IMR-90 (cell line): ENCODE data around the gene RORB. TPM values are rescaled to one million over a fixed set of nuclear protein-coding genes. Genes with fewer than 3 reads are reported as not detected.

Experiments
- ATAC-seq: fragments of 200-7000 bp; cut with Tn5 transposase; 2 replicates; pipeline ENCODE4 v1.9.1; 2020; ENCODE audit warnings: low read depth, mild to moderate bottlenecking, moderate library complexity
- Bru-seq: library from RNA; stranded (reverse); fragments of 400-500 nt; gene quantifications from one replicate; lab custom pipeline; 2021; lab: Mats Ljungman, UMichigan
- BruChase-seq, 2 experiments: library from RNA; stranded (reverse); fragments of 400-500 nt; gene quantifications; one replicate each; lab custom pipeline; 2021; lab: Mats Ljungman, UMichigan
- BruUV-seq: library from RNA; stranded (reverse); fragments of 400-500 nt; replicated peaks from 2 replicates; lab custom pipeline; 2021; lab: Mats Ljungman, UMichigan
- CTCF ChIA-PET: fragments of 300-600 bp; formaldehyde crosslinking; extraction: SDS; loops from one replicate; lab custom pipeline; 2021; ENCODE audit warnings: antibody characterized with exemption; lab: Yijun Ruan, JAX
- POLR2A ChIA-PET: fragments of 300-600 bp; sonication (Branson Sonifier 250); formaldehyde crosslinking; loops from one replicate; lab custom pipeline; 2022; ENCODE audit warnings: antibody characterized with exemption; ENCODE audit not compliant: unreplicated experiment; lab: Charles Lee
- DNase-seq: peaks from one replicate; pipeline ENCODE4 v3.0.0; 2013
- H2AFZ ChIP-seq: replicated peaks from 2 replicates; pipeline ENCODE3; 2013; ENCODE audit warnings: low read length, mild to moderate bottlenecking; ENCODE audit not compliant: poor library complexity
- H2AK5ac ChIP-seq: 2 replicates; pipeline ENCODE4 v1.6.1; 2013; ENCODE audit warnings: low read depth, low read length, inconsistent platforms
- H2AK9ac ChIP-seq: replicated peaks from 2 replicates; pipeline ENCODE3; 2013; ENCODE audit warnings: mild to moderate bottlenecking, low read depth, low read length, moderate library complexity; ENCODE audit not compliant: poor library complexity
- H2BK120ac ChIP-seq: 2 replicates; pipeline ENCODE4 v1.6.1; 2013; ENCODE audit warnings: low read depth, low read length, inconsistent platforms
- H2BK15ac ChIP-seq: 3 replicates; pipeline ENCODE4 v1.6.1; 2013; ENCODE audit warnings: low read depth, low read length, inconsistent platforms
- H2BK20ac ChIP-seq: 2 replicates; pipeline ENCODE4 v1.6.1; 2013; ENCODE audit warnings: low read depth, mild to moderate bottlenecking, inconsistent platforms, low read length, moderate library complexity
- H2BK5ac ChIP-seq: 2 replicates; pipeline ENCODE4 v1.6.1; 2013; ENCODE audit warnings: mild to moderate bottlenecking, low read depth, low read length, inconsistent platforms; ENCODE audit not compliant: poor library complexity, severe bottlenecking
- H3K14ac ChIP-seq: replicated peaks from 2 replicates; pipeline ENCODE4 v1.6.1; 2013; ENCODE audit warnings: low read depth, low read length, inconsistent platforms
- H3K18ac ChIP-seq: 2 replicates; pipeline ENCODE4 v1.6.1; 2013; ENCODE audit warnings: low read depth, low read length, control low read depth
- H3K23ac ChIP-seq: 2 replicates; pipeline ENCODE4 v1.6.1; 2013; ENCODE audit warnings: low read depth, low read length, inconsistent platforms
- H3K27ac ChIP-seq: 2 replicates; pipeline ENCODE4 v1.5.1; 2013; ENCODE audit warnings: mild to moderate bottlenecking, control low read depth, low read length; ENCODE audit not compliant: insufficient read depth
- H3K27me3 ChIP-seq: 2 replicates; pipeline ENCODE4 v1.6.1; 2013; ENCODE audit warnings: low read length; ENCODE audit not compliant: control insufficient read depth, insufficient read depth
- H3K36me3 ChIP-seq: 2 replicates; pipeline ENCODE4 v1.6.1; 2013; ENCODE audit warnings: low read length, mixed read lengths; ENCODE audit not compliant: control insufficient read depth, insufficient read depth
- H3K4ac ChIP-seq: 2 replicates; pipeline ENCODE4 v1.6.1; 2013; ENCODE audit warnings: low read depth, low read length, inconsistent platforms
- H3K4me1 ChIP-seq: 2 replicates; pipeline ENCODE4 v1.6.1; 2013; ENCODE audit warnings: low read length, mixed read lengths; ENCODE audit not compliant: control insufficient read depth, insufficient read depth
- H3K4me2 ChIP-seq: 2 replicates; pipeline ENCODE4 v1.6.1; 2013; ENCODE audit warnings: low read depth, mild to moderate bottlenecking, control low read depth, low read length, moderate library complexity
- H3K4me3 ChIP-seq: 2 replicates; pipeline ENCODE4 v1.5.1; 2013; ENCODE audit warnings: low read depth, mild to moderate bottlenecking, control low read depth, low read length, moderate library complexity; ENCODE audit not compliant: insufficient read depth
- H3K56ac ChIP-seq: 2 replicates; pipeline ENCODE4 v1.6.1; 2013; ENCODE audit warnings: low read length, inconsistent platforms; ENCODE audit not compliant: insufficient read depth; ENCODE audit errors: extremely low read depth
- H3K79me1 ChIP-seq, 2 experiments: 2 replicates each; pipeline ENCODE4 v1.6.1; 2013; ENCODE audit warnings: low read length in 2 of 2, inconsistent platforms in 1 of 2, low read depth in 1 of 2
- H3K9ac ChIP-seq: 2 replicates; pipeline ENCODE4 v1.6.1; 2013; ENCODE audit warnings: low read depth, low read length, control low read depth
- H3K9me1 ChIP-seq: 2 replicates; pipeline ENCODE4 v1.6.1; 2013; ENCODE audit warnings: low read length, inconsistent platforms; ENCODE audit not compliant: insufficient read depth
- H3K9me3 ChIP-seq: 2 replicates; pipeline ENCODE4 v1.6.1; 2013; ENCODE audit warnings: low read length; ENCODE audit not compliant: control insufficient read depth, insufficient read depth
- H4K20me1 ChIP-seq: 2 replicates; pipeline ENCODE4 v1.6.1; 2013; ENCODE audit warnings: low read length, inconsistent platforms; ENCODE audit not compliant: insufficient read depth
- H4K5ac ChIP-seq: 2 replicates; pipeline ENCODE4 v1.6.1; 2013; ENCODE audit warnings: mild to moderate bottlenecking, low read depth, low read length, control low read depth
- H4K8ac ChIP-seq, 2 experiments: 2 replicates each; pipeline ENCODE4 v1.6.1; 2013; ENCODE audit warnings: low read depth in 2 of 2, low read length in 2 of 2, control low read depth in 1 of 2, inconsistent platforms in 1 of 2
- H4K91ac ChIP-seq: 2 replicates; pipeline ENCODE4 v1.6.1; 2013; ENCODE audit warnings: low read depth, low read length, inconsistent platforms; ENCODE audit not compliant: insufficient read depth
- BHLHE40 ChIP-seq: fragments of 150-350 bp; IDR thresholded peaks from 2 replicates; pipeline ENCODE4 v1.6.1; 2016; ENCODE audit warnings: mild to moderate bottlenecking, low read depth, low read length
- CEBPB ChIP-seq: IDR thresholded peaks from 2 replicates; pipeline ENCODE4 v1.6.1; 2012; ENCODE audit warnings: low read depth, low read length, improper control_type of control experiment
- CHD1 ChIP-seq: IDR thresholded peaks from 2 replicates; pipeline ENCODE4 v1.6.1; 2012; ENCODE audit warnings: low read depth, low read length, improper control_type of control experiment
- MAFK ChIP-seq: IDR thresholded peaks from 2 replicates; pipeline ENCODE4 v1.6.1; 2012; ENCODE audit warnings: low read depth, low read length, improper control_type of control experiment
- MXI1 ChIP-seq: IDR thresholded peaks from 2 replicates; pipeline ENCODE4 v1.6.1; 2012; ENCODE audit warnings: low read depth, mild to moderate bottlenecking, low read length, moderate library complexity, borderline replicate concordance
- NFE2L2 ChIP-seq: fragments of 150-350 bp; IDR thresholded peaks from 2 replicates; pipeline ENCODE4 v1.6.1; 2016; ENCODE audit warnings: low read depth, mild to moderate bottlenecking, low read length
- RAD21 ChIP-seq: IDR thresholded peaks from 2 replicates; pipeline ENCODE4 v1.6.1; 2012; ENCODE audit warnings: low read length, improper control_type of control experiment
- RCOR1 ChIP-seq: IDR thresholded peaks from 2 replicates; pipeline ENCODE4 v1.6.1; 2012; ENCODE audit warnings: mild to moderate bottlenecking, low read length, improper control_type of control experiment; ENCODE audit not compliant: insufficient replicate concordance
- RFX5 ChIP-seq: IDR thresholded peaks from 2 replicates; pipeline ENCODE4 v1.8.0; 2012; ENCODE audit warnings: low read depth, mild to moderate bottlenecking, low read length, moderate library complexity
- WGBS, 2 experiments: methylation state at CpG; one replicate each; pipeline versions ENCODE4 v1.1.5 to v1.1.7; 2013; ENCODE audit warnings: missing lambda C conversion rate in 2 of 2; ENCODE audit not compliant: insufficient read length in 1 of 2; ENCODE audit errors: extremely low coverage in 2 of 2; 5-methylcytosine and 5-hydroxymethylcytosine counted together
- dilution Hi-C: fragments of 300-500 bp; cut with HindIII; formaldehyde crosslinking; loops from one replicate; pipeline ENCODE4 v1.14.3; 2018; ENCODE audit warnings: low sequenced_read_pairs; ENCODE audit not compliant: unreplicated experiment
- in situ Hi-C: fragments of 300-500 bp; cut with MboI; formaldehyde crosslinking; loops from 3 replicates; pipeline ENCODE4 v1.14.3; 2019; ENCODE audit warnings: low sequenced_read_pairs, inconsistent platforms, mixed read lengths
- intact Hi-C: fragments of 100-400 bp; cut with micrococcal nuclease; formaldehyde crosslinking; loops from 2 replicates; pipeline ENCODE4 v1.10.0; 2022
- long read RNA-seq: library from polyadenylated mRNA; unstranded; transcript quantifications from one replicate; pipeline ENCODE4 v2.0.0, GENCODE V29; 2021; ENCODE audit not compliant: unreplicated experiment
- polyA plus RNA-seq, 3 experiments: library from polyadenylated mRNA; depleted of rRNA; stranded (reverse); fragments of >200 nt; gene quantifications; 2 replicates each; pipeline ENCODE4 v1.2.3, GENCODE V29; 2012; ENCODE audit warnings: low replicate concordance in 1 of 3
- total RNA-seq: library from RNA; depleted of rRNA; stranded (reverse); fragments of >200 nt; gene quantifications from 2 replicates; pipeline ENCODE4 v1.2.3, GENCODE V29; 2012; rRNA removed
- TF ChIP-seq, protein P1 (sequence below): fragments of 150-350 bp; IDR thresholded peaks from 2 replicates; pipeline ENCODE4 v1.6.1; 2017; ENCODE audit warnings: mild to moderate bottlenecking, antibody characterized with exemption, low read length, low read depth
- TF ChIP-seq, protein P2 (sequence below): conservative IDR thresholded peaks from 2 replicates; pipeline ENCODE4 v1.5.1; 2012; ENCODE audit warnings: mild to moderate bottlenecking, low read depth, low read length, improper control_type of control experiment
- TF ChIP-seq, protein P3 (sequence below): fragments of 150-350 bp; IDR thresholded peaks from 2 replicates; pipeline ENCODE4 v1.6.1; 2016; ENCODE audit warnings: low read depth, mild to moderate bottlenecking, low read length, moderate library complexity, borderline replicate concordance

RORB gene
- total RNA-seq (under 0.01 TPM in 1 of 2 replicates, not detected in the other), polyA plus RNA-seq (2012; rRNA removed) (not detected in 2 replicates), Bru-seq, nascent RNA (percentile 4 among the genes with signal in this experiment), BruChase-seq, experiment 1, labeled RNA remaining after a 6-hour chase (percentile 2 among the genes with signal in this experiment), BruChase-seq, experiment 2, labeled RNA remaining after a 2-hour chase (percentile 4 among the genes with signal in this experiment)
- polyA plus RNA-seq (2012; cell fraction: cytosol; rRNA removed), result 0.01 TPM in 1 of 2 replicates, not detected in the other
- not detected in 2 replicates for polyA plus RNA-seq (2012; cell fraction: nucleus; rRNA removed; ENCODE audit: low replicate concordance)
- long read RNA-seq, result 0 reads

DNA sequence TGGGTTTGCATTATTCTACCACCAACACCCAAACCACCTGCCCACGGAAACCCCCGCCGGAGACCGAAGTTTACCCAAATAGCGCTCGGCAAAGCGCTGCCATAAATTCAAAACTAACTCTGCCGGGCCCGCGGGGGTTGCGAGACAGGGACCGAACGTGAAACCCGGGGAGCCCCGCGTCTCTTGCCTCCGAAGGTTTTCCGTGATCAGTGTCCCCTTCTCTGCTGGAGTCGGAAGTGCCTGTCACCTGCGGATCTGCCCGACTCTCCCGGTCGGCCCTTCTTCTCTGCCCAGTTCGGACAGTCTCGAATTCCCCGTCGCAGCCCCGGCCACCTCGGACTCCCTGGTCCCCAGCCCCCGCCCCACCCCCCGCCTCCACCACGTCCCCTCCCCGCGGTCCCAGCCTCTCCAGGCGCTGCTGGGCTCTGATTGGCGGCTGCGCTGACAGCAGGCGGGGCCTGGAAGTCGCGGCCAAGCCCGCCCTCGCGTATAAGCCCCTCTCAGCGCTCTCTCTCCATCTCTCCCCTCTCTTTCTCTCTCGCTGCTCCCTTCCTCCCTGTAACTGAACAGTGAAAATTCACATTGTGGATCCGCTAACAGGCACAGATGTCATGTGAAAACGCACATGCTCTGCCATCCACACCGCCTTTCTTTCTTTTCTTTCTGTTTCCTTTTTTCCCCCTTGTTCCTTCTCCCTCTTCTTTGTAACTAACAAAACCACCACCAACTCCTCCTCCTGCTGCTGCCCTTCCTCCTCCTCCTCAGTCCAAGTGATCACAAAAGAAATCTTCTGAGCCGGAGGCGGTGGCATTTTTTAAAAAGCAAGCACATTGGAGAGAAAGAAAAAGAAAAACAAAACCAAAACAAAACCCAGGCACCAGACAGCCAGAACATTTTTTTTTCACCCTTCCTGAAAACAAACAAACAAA is at the start of gene RORB:
Gene RORB (plus strand): TSS at position 517 of the 929 bp plus-strand sequence. CDS start 642 bp downstream, outside the sequence.
- ChIA-PET CTCF (no interaction called here), POLR2A (no interaction called here)
- Histone ChIP-seq H3K4me2 (peak within 1 kb of the TSS; percentile 79), H3K4me3 (peak within 1 kb of the TSS; percentile 52), H3K18ac (no peak within 1 kb of the TSS), H3K56ac (no peak within 1 kb of the TSS), H3K79me1 (no peaks in the 10 kb centered on the region), H2BK120ac (no peak within 1 kb of the TSS), H3K4me1 (no peaks in the 10 kb centered on the region), H2AK9ac (no peak within 1 kb of the TSS), H3K36me3 (no peaks in the 10 kb centered on the region), H3K9ac (peak within 1 kb of the TSS; percentile 51), H3K9me3 (no peaks in the 10 kb centered on the region), H3K27me3 (peaks cover 34% of the 10 kb centered on the region), H2AFZ (peak within 1 kb of the TSS; percentile 88), H3K4ac (no peak within 1 kb of the TSS), H2BK15ac (no peak within 1 kb of the TSS), H4K20me1 (no peaks in the 10 kb centered on the region), H2AK5ac (no peak within 1 kb of the TSS), H4K8ac (no peak within 1 kb of the TSS), H3K9me1 (no peaks in the 10 kb centered on the region), H3K14ac (no peak within 1 kb of the TSS), H4K91ac (no peak within 1 kb of the TSS), H4K5ac (no peak within 1 kb of the TSS), H2BK20ac (no peak within 1 kb of the TSS), H3K27ac (no peak within 1 kb of the TSS), H2BK5ac (no peak within 1 kb of the TSS), H3K23ac (no peak within 1 kb of the TSS)
- BruUV-seq, result no TSS peak
- in situ Hi-C loops, result no loop called here
- dilution Hi-C loops, result no loop called here
- intact Hi-C loops, result no loop called here
- DNase-seq (peak; percentile 5), ATAC-seq (peak; percentile 96)
- WGBS, 2 experiments, result 0% methylated on average over 18 of the region's 50 CpGs; no CpG with 5 or more reads in 1 of the 2 experiments
- TF ChIP-seq, protein P1, sequence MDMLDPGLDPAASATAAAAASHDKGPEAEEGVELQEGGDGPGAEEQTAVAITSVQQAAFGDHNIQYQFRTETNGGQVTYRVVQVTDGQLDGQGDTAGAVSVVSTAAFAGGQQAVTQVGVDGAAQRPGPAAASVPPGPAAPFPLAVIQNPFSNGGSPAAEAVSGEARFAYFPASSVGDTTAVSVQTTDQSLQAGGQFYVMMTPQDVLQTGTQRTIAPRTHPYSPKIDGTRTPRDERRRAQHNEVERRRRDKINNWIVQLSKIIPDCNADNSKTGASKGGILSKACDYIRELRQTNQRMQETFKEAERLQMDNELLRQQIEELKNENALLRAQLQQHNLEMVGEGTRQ, result no peak
- TF ChIP-seq, protein P2, sequence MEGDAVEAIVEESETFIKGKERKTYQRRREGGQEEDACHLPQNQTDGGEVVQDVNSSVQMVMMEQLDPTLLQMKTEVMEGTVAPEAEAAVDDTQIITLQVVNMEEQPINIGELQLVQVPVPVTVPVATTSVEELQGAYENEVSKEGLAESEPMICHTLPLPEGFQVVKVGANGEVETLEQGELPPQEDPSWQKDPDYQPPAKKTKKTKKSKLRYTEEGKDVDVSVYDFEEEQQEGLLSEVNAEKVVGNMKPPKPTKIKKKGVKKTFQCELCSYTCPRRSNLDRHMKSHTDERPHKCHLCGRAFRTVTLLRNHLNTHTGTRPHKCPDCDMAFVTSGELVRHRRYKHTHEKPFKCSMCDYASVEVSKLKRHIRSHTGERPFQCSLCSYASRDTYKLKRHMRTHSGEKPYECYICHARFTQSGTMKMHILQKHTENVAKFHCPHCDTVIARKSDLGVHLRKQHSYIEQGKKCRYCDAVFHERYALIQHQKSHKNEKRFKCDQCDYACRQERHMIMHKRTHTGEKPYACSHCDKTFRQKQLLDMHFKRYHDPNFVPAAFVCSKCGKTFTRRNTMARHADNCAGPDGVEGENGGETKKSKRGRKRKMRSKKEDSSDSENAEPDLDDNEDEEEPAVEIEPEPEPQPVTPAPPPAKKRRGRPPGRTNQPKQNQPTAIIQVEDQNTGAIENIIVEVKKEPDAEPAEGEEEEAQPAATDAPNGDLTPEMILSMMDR, result no peak
- TF ChIP-seq RCOR1, result no peak
- TF ChIP-seq BHLHE40, result no peak
- TF ChIP-seq RFX5, result no peak
- TF ChIP-seq NFE2L2, result no peak
- TF ChIP-seq, protein P3, sequence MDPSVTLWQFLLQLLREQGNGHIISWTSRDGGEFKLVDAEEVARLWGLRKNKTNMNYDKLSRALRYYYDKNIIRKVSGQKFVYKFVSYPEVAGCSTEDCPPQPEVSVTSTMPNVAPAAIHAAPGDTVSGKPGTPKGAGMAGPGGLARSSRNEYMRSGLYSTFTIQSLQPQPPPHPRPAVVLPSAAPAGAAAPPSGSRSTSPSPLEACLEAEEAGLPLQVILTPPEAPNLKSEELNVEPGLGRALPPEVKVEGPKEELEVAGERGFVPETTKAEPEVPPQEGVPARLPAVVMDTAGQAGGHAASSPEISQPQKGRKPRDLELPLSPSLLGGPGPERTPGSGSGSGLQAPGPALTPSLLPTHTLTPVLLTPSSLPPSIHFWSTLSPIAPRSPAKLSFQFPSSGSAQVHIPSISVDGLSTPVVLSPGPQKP, result no peak
- TF ChIP-seq MXI1, result no peak
- TF ChIP-seq CHD1, result no peak
- TF ChIP-seq CEBPB, result no peak
- no peak for TF ChIP-seq RAD21
- no peak for TF ChIP-seq MAFK
